ENCODE results near the gene MATK. TPM values are rescaled to one million over a fixed set of nuclear protein-coding genes. Genes with fewer than 3 reads are reported as not detected.

The MATK gene
- total and polyA plus RNA-seq, 10 of the 15 experiments (the other 5 are each of a cell fraction or from before 2014, with no cell fraction given): 0.24 to 2.2 (median 1.1) TPM; not detected in 2

DNA sequence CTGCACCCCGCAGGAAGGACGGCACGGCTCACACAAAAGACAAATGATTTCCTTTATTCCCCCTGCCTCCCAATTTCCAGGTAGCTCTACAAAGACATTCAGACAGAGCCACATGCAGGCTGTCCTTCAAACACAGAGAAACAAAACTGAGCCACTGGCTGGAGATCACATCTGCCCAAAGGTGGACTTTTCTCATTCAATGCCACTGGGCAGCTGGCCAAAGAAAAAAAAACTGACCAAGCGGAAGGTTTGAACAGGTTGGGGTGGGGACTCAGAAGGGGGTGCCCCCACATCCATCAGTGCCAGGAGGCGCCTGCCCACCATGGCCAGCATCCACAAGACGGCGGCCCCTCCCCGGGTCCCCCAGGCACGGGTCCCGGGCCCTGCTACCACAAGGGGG, 17.8 kb upstream of the MATK start:
- Histone ChIP-seq H3K4me3 (no peak overlapping the region), H4K20me1 (ENCODE audit: control insufficient read depth, insufficient read depth) (no peaks in the 10 kb centered on the region), H3K27me3 (replicated peaks in 1 of 2; ENCODE audit: control insufficient read depth in 2 of 2, insufficient read depth in 2 of 2, low read length in 1 of 2) (peaks cover 2 to 4% of the 10 kb centered on the region in 2 experiments; a peak in 3 of 4 replicates), H2AFZ (ENCODE audit: control insufficient read depth, low read depth, low read length) (no peak overlapping the region), H3K36me3 (ENCODE audit: control insufficient read depth in 2 of 2, insufficient read depth in 2 of 2, low read length in 1 of 2) (no peaks in the 10 kb centered on the region), H3K4me2 (ENCODE audit: control insufficient read depth, insufficient read depth) (no peak overlapping the region), H3K4me1 (ENCODE audit: control insufficient read depth, insufficient read depth, low read length) (0 out of 2 replicates have a peak, but pooled peaks cover 4% of the 10 kb centered on the region), H3K27ac (ENCODE audit: control insufficient read depth, insufficient read depth) (no peak overlapping the region), H3K79me2 (ENCODE audit: control insufficient read depth, insufficient read depth, low read length) (no peaks in the 10 kb centered on the region), H3K9me3 (replicated peaks; ENCODE audit: control insufficient read depth, insufficient read depth, low read length) (no peaks in the 10 kb centered on the region; the same call in 2 of the 3 replicates), H3K9ac (ENCODE audit: control insufficient read depth, insufficient read depth, low read length) (no peak overlapping the region)
- ChIA-PET CTCF (interaction anchor here (1.5 kb wide), 1 partner anchor 8 kb away, joined by 3 read pairs; no protein-coding TSS in a partner anchor), RAD21 (ENCODE audit: unreplicated experiment) (no interaction called here), POLR2A (no interaction called here), SMC1A (ENCODE audit: uncharacterized antibody, unreplicated experiment) (no interaction called here)
- no peak for DNase-seq (ENCODE audit: low read depth, low spot score)
- in situ Hi-C loops (cut with MboI): no loop called here
- intact Hi-C loops (cut with micrococcal nuclease; ENCODE audit: unreplicated experiment): no loop called here
- TF ChIP-seq, protein P1, sequence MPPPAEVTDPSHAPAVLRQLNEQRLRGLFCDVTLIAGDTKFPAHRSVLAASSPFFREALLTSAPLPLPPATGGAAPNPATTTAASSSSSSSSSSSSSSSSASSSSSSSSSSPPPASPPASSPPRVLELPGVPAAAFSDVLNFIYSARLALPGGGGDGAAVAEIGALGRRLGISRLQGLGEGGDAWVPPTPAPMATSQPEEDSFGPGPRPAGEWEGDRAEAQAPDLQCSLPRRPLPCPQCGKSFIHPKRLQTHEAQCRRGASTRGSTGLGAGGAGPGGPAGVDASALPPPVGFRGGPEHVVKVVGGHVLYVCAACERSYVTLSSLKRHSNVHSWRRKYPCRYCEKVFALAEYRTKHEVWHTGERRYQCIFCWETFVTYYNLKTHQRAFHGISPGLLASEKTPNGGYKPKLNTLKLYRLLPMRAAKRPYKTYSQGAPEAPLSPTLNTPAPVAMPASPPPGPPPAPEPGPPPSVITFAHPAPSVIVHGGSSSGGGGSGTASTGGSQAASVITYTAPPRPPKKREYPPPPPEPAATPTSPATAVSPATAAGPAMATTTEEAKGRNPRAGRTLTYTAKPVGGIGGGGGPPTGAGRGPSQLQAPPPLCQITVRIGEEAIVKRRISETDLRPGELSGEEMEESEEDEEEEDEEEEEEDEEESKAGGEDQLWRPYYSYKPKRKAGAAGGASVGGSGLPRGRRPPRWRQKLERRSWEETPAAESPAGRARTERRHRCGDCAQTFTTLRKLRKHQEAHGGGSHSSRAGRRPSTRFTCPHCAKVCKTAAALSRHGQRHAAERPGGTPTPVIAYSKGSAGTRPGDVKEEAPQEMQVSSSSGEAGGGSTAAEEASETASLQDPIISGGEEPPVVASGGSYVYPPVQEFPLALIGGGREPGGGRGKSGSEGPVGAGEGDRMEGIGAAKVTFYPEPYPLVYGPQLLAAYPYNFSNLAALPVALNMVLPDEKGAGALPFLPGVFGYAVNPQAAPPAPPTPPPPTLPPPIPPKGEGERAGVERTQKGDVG (CRISPR knock-in tag; IDR thresholded peaks at IDR 0.05): no peak
- TF ChIP-seq SPI1 (IDR thresholded peaks at IDR 0.05; ENCODE audit: borderline replicate concordance, insufficient read depth, low read depth, low read length): no peak
- no peak for TF ChIP-seq TARDBP (IDR thresholded peaks at IDR 0.05; ENCODE audit: borderline replicate concordance)
- no peak for TF ChIP-seq NR2C1 (IDR thresholded peaks at IDR 0.05)
- TF ChIP-seq SUPT20H (IDR thresholded peaks at IDR 0.05; ENCODE audit: borderline replicate concordance, control insufficient read depth, low read depth, low read length): no peak
- TF ChIP-seq NR2C2 (IDR thresholded peaks at IDR 0.05; ENCODE audit: borderline replicate concordance, control insufficient read depth, insufficient read length, low read depth): no peak
- BruUV-seq (replicated peaks): no TSS peak
- WGBS (ENCODE audit: insufficient coverage, insufficient replicate concordance, low lambda C conversion rate, missing lambda C conversion rate): 65% methylated on average over 10 of the region's 10 CpGs
- no peak for ATAC-seq
- FAIRE-seq: no peak

Measured in GM12878 (cell line).